Tibial nerve (tissue), 4 donors: ENCODE data around the gene GDF7.

ENCODE experiments used
- EP300 ChIP-seq, 2 donors: sonication (generic); formaldehyde crosslinking; IDR thresholded peaks; one replicate each; pipeline ENCODE4 v1.6.1; 2017; ENCODE audit warnings: antibody characterized with exemption in 2 of 2, mild to moderate bottlenecking in 1 of 2
- POLR2A ChIP-seq, 2 donors: fragments of 450-650 bp; IDR thresholded peaks; one replicate each; pipeline ENCODE4 v1.6.1; 2017; ENCODE audit warnings: antibody characterized with exemption in 2 of 2, mild to moderate bottlenecking in 2 of 2, moderate library complexity in 2 of 2
- TF ChIP-seq, protein P1 (sequence below), 5 experiments: fragments of 200-600 bp in 3 of 5; fragments of 450-650 bp in 2 of 5; sonication (generic) in 3 of 5; IDR thresholded peaks; one replicate each; pipeline ENCODE4 v1.5.1; 2016 to 2019; ENCODE audit warnings: antibody characterized with exemption in 5 of 5, mild to moderate bottlenecking in 3 of 5, moderate library complexity in 2 of 5

GRCh38 chr2:20702563-20702962 lies 35.6 kb downstream of the GDF7 start:
- TF ChIP-seq, protein P1, sequence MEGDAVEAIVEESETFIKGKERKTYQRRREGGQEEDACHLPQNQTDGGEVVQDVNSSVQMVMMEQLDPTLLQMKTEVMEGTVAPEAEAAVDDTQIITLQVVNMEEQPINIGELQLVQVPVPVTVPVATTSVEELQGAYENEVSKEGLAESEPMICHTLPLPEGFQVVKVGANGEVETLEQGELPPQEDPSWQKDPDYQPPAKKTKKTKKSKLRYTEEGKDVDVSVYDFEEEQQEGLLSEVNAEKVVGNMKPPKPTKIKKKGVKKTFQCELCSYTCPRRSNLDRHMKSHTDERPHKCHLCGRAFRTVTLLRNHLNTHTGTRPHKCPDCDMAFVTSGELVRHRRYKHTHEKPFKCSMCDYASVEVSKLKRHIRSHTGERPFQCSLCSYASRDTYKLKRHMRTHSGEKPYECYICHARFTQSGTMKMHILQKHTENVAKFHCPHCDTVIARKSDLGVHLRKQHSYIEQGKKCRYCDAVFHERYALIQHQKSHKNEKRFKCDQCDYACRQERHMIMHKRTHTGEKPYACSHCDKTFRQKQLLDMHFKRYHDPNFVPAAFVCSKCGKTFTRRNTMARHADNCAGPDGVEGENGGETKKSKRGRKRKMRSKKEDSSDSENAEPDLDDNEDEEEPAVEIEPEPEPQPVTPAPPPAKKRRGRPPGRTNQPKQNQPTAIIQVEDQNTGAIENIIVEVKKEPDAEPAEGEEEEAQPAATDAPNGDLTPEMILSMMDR (IDR thresholded peaks at IDR 0.05), result no peak
- TF ChIP-seq POLR2A (IDR thresholded peaks at IDR 0.05) (no peak), EP300 (IDR thresholded peaks at IDR 0.05) (no peak)
